Tibial artery (tissue), 4 donors: ENCODE data around the gene FLCN.

Experiments
- DNase-seq, 2 donors: peaks; one replicate each; pipeline ENCODE4 v3.0.0-alpha.2; 2019
- H3K27ac ChIP-seq, 2 donors: fragments of 200-600 bp; sonication (generic) in 1 of 2; 1 replicate in 1 of 2; 2 replicates in 1 of 2; pipeline ENCODE4 v1.5.1; 2018 to 2019; ENCODE audit warnings: mild to moderate bottlenecking in 1 of 2
- H3K27me3 ChIP-seq, 2 donors: fragments of 200-600 bp; sonication (generic) in 1 of 2; one replicate each; pipeline versions ENCODE4 v1.5.1 to v1.6.0; 2016 to 2019
- H3K36me3 ChIP-seq, 3 donors: fragments of 200-600 bp; sonication (generic) in 2 of 3; one replicate each; pipeline ENCODE4 v1.5.1; 2016 to 2019; ENCODE audit warnings: mild to moderate bottlenecking in 2 of 3
- H3K4me1 ChIP-seq, 4 donors: fragments of 200-600 bp; sonication (generic) in 2 of 4; 1 replicate in 3 of 4; 2 replicates in 1 of 4; pipeline ENCODE4 v1.5.1; 2016 to 2019
- H3K4me3 ChIP-seq, 2 donors: fragments of 200-600 bp; sonication (generic) in 1 of 2; 1 replicate in 1 of 2; 2 replicates in 1 of 2; pipeline ENCODE4 v1.5.1; 2018 to 2019; ENCODE audit warnings: mild to moderate bottlenecking in 2 of 2
- H3K9me3 ChIP-seq, 3 donors: fragments of 200-600 bp; sonication (generic) in 1 of 3; one replicate each; pipeline ENCODE4 v1.5.1; 2016 to 2019
- intact Hi-C: fragments of 100-400 bp; cut with DNase I; formaldehyde crosslinking; loops from one replicate; pipeline ENCODE4 v1.15.0; 2023; ENCODE audit warnings: low total_unique reads
- TF ChIP-seq, protein P1 (sequence below), 2 experiments: fragments of 200-600 bp in 1 of 2; fragments of 450-650 bp in 1 of 2; IDR thresholded peaks; one replicate each; pipeline ENCODE4 v1.5.1; 2017 to 2019; ENCODE audit warnings: antibody characterized with exemption in 2 of 2, mild to moderate bottlenecking in 1 of 2, moderate library complexity in 1 of 2

Gene FLCN

DNA sequence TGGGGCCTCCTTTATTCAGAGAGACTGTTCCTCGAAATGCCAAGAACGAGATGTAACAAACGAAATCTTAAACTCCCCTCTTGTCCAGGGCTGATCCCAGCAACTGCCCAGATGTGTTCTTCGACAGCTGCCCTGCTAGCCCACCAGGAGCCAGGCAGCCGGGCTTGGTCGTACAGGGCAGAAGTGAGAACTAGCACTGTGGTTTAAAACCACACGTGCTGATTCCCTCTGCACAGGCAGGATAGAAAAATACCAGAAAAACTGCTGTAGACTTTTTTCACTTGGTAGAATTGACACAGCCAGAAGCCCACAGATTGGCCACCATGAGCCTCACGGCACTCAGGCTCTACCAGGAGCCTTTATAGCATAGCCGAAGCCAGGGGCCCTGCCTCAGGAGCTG, 64.0 kb downstream of the FLCN start:
- no peaks in the 10 kb centered on the region for H3K4me1 ChIP-seq
- intact Hi-C loops: no loop called here
- DNase-seq: no peak
- H3K4me3 ChIP-seq: no peak overlapping the region
- no peaks in the 10 kb centered on the region for H3K9me3 ChIP-seq
- peaks cover 69 to 97% (median 84%) of the 10 kb centered on the region in 3 donors for H3K36me3 ChIP-seq
- TF ChIP-seq, protein P1, sequence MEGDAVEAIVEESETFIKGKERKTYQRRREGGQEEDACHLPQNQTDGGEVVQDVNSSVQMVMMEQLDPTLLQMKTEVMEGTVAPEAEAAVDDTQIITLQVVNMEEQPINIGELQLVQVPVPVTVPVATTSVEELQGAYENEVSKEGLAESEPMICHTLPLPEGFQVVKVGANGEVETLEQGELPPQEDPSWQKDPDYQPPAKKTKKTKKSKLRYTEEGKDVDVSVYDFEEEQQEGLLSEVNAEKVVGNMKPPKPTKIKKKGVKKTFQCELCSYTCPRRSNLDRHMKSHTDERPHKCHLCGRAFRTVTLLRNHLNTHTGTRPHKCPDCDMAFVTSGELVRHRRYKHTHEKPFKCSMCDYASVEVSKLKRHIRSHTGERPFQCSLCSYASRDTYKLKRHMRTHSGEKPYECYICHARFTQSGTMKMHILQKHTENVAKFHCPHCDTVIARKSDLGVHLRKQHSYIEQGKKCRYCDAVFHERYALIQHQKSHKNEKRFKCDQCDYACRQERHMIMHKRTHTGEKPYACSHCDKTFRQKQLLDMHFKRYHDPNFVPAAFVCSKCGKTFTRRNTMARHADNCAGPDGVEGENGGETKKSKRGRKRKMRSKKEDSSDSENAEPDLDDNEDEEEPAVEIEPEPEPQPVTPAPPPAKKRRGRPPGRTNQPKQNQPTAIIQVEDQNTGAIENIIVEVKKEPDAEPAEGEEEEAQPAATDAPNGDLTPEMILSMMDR (IDR thresholded peaks at IDR 0.05): no peak
- H3K27me3 ChIP-seq: no peaks in the 10 kb centered on the region
- no peak overlapping the region for H3K27ac ChIP-seq

DNA sequence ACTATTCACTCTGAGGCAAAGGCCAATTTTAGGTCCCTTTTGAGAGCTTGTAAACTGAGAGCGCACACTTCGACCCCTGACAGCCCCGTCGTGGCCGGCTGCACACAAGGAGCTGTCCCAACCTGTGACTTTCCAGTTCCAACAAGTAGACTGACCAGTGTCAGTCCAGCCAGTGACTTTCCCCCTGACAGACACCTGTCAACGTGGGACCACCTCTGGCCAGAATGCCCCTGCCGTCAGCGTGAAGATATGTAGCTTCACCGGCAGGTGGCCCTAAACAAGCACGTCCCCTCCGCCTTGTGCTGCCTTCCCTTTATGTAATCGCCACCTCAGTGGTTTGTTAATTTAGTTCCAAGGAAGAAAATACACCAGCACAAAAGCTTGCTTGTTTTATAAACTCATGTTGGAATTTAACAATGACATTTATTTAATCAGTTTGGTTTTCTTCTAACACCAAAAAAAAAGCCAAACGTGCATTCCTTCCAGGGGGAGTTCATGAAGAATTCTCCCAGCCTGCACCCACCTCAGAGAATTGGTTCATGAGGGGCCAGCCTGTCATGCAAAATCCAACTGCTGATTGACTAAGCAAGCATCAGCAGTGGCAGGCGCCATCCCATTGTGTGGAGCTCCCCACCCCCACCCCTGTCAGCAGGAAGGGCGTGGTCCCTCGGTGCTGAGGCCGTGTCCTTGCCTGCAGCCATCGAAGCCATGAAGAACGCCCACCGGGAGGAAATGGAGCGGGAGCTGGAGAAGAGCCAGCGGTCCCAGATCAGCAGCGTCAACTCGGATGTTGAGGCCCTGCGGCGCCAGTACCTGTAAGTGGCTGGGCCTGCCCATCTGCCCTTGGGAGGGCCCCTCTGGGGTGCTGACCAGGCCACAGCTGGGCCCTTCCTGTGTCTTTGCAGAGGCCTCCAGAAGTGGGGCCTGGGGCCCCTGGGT, 64.7 kb downstream of the FLCN start:
- H3K4me1 ChIP-seq: no peaks in the 10 kb centered on the region
- H3K27me3 ChIP-seq: no peaks in the 10 kb centered on the region
- H3K4me3 ChIP-seq: no peak overlapping the region
- no peak overlapping the region for H3K27ac ChIP-seq
- no peaks in the 10 kb centered on the region for H3K9me3 ChIP-seq
- intact Hi-C loops: no loop called here
- peaks cover 69 to 97% (median 84%) of the 10 kb centered on the region in 3 donors for H3K36me3 ChIP-seq
- TF ChIP-seq, protein P1 (IDR thresholded peaks at IDR 0.05): no peak
- DNase-seq: no peak

DNA sequence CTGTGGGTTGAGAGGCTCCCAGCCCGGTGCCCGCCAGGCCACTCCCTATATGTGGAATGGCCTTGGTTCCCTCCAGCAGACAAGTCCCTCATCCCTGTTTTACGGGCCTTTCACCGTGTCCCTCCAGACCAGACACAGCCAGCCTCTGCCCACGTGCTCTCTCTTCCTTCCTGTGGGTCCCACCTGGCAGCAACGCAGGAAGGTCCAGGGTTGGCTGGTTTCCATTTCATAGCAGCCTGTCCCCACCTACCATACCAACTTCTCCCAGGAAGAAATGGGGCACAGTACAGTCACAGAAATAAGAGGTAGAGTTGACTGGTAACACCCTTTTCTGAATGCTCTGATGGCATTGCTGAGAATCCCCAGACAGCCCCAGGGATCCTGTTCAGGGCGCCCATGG, 65.8 kb downstream of the FLCN start:
- H3K36me3 ChIP-seq: peaks cover 69 to 97% (median 84%) of the 10 kb centered on the region in 3 donors
- intact Hi-C loops: no loop called here

DNA sequence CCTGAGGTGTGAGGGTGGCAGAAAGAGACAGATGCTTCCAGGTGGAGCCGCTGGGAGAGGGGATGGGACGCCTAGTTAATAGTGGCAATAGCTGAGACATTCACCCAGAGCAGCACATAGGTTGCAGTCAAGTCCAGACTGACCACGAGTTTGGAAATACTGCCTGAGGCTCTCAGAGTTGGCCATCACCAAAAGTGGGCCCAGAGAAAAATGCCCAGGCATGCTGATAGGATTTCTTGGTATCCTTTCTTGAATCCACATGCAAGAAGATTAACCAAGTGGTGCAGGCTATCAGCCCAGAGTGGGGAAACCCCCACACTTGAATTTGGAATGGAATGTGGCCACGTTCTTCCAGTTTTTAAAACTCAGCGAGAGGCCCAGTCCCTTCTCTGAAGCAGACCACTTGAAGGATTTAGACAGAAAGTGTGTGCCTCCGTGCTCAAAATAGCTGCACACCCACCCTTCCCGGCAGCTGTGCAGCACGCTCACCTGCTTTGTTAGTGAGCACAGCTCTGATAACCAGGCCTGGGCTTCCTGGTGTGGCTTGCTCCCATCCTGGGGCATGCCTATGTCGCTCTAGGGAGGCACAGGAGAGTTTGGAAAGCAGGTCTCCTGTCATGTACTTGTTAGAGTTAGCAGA, 66.5 kb downstream of the FLCN start:
- Histone ChIP-seq H3K4me3 (no peak overlapping the region), H3K4me1 (no peaks in the 10 kb centered on the region), H3K9me3 (no peaks in the 10 kb centered on the region), H3K36me3 (peaks cover 70 to 97% (median 84%) of the 10 kb centered on the region in 3 donors), H3K27me3 (no peaks in the 10 kb centered on the region), H3K27ac (no peak overlapping the region)
- TF ChIP-seq, protein P1 (IDR thresholded peaks at IDR 0.05): no peak
- intact Hi-C loops: no loop called here
- no peak for DNase-seq

More for the DNA sequence above, 65.8 kb downstream of the FLCN start:
- Histone ChIP-seq H3K9me3 (no peaks in the 10 kb centered on the region), H3K27ac (no peak overlapping the region), H3K4me3 (no peak overlapping the region), H3K27me3 (no peaks in the 10 kb centered on the region), H3K4me1 (no peaks in the 10 kb centered on the region)
- TF ChIP-seq, protein P1 (IDR thresholded peaks at IDR 0.05): no peak
- no peak for DNase-seq

DNA sequence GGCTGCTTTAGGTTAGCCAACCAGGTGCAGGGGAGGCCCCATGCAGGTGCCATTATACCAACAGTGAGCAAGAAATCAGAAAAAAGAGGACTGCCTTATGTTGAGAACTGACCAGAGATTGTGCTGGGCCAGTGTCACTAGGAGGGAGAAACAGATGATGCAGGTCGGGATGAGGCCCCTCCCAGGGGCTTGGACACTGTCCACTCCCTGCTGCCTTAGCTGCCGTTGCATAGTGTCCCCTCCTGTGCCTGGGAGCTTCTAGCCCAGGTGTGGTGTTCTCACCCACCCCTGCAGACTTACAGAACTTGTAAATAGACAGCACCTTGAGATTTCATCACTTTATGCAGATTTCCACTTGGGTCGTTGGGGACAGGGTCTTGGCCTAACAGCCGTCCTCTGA, 67.6 kb downstream of the FLCN start:
- H3K27me3 ChIP-seq: no peaks in the 10 kb centered on the region
- DNase-seq: no peak
- no peak overlapping the region for H3K4me3 ChIP-seq
- no peak overlapping the region for H3K27ac ChIP-seq
- no peaks in the 10 kb centered on the region for H3K9me3 ChIP-seq
- intact Hi-C loops: no loop called here
- TF ChIP-seq, protein P1 (IDR thresholded peaks at IDR 0.05): no peak
- peaks cover 71 to 97% (median 84%) of the 10 kb centered on the region in 3 donors for H3K36me3 ChIP-seq
- no peaks in the 10 kb centered on the region for H3K4me1 ChIP-seq
